NK-92 treated with Interleukin-12 subunit alpha and Interleukin-12 subunit beta, amount 100 ng/mL, for 24 hours (cell line): ENCODE measurements around the gene RBFOX1.

Experiments used
- DNase-seq: peaks from one replicate; lab custom pipeline; 2025; lab: John Stamatoyannopoulos, UW

RBFOX1 gene

GRCh38 chr16:7689234-7689633 is 356.6 kb downstream of the RBFOX1 start:
- no peak for DNase-seq

GRCh38 chr16:7691533-7691932 is 358.9 kb downstream of the RBFOX1 start:
- DNase-seq: no peak

- no peak for DNase-seq
Measured at GRCh38 chr16:7703672-7704071, 371.0 kb downstream of the RBFOX1 start.

- no peak for DNase-seq
Measured at GRCh38 chr16:7705885-7706284, 373.2 kb downstream of the RBFOX1 start.

GRCh38 chr16:7709186-7709585 is 376.5 kb downstream of the RBFOX1 start:
- no peak for DNase-seq

GRCh38 chr16:7713244-7713643 is 380.6 kb downstream of the RBFOX1 start:
- no peak for DNase-seq

GRCh38 chr16:7714775-7715174 is 382.1 kb downstream of the RBFOX1 start:
- no peak for DNase-seq

GRCh38 chr16:7716660-7717550 is 384.3 kb downstream of the RBFOX1 start:
- DNase-seq: no peak

- DNase-seq: no peak
Measured at GRCh38 chr16:7722761-7723160, 390.1 kb downstream of the RBFOX1 start.

GRCh38 chr16:7731141-7731540 is 398.5 kb downstream of the RBFOX1 start:
- DNase-seq: no peak

GRCh38 chr16:7736138-7736665 is 403.6 kb downstream of the RBFOX1 start:
- no peak for DNase-seq

GRCh38 chr16:7742626-7743025 is 410.0 kb downstream of the RBFOX1 start:
- no peak for DNase-seq

GRCh38 chr16:7744546-7745264 is 412.1 kb downstream of the RBFOX1 start:
- no peak for DNase-seq

- no peak for DNase-seq
Measured at GRCh38 chr16:7745276-7745675, 412.6 kb downstream of the RBFOX1 start.

- DNase-seq: no peak
Measured at GRCh38 chr16:7746941-7747340, 414.3 kb downstream of the RBFOX1 start.

- no peak for DNase-seq
Measured at GRCh38 chr16:7748522-7748921, 415.9 kb downstream of the RBFOX1 start.

- DNase-seq: no peak
Measured at GRCh38 chr16:7755347-7755882, 422.8 kb downstream of the RBFOX1 start.
